T-cell (primary cell): Measurements from ENCODE around the gene EYA2. TPM values are rescaled to one million over a fixed set of nuclear protein-coding genes. Genes with fewer than 3 reads are reported as not detected.

ENCODE experiments used
- ATAC-seq, 4 experiments: fragments of 200-7000 bp in 3 of 4; fragments of 150-1000 bp in 1 of 4; cut with Tn5 transposase; replicated peaks in 1 of 4; 1 replicate in 3 of 4; 2 replicates in 1 of 4; pipeline ENCODE4 v1.10.0; 2021; ENCODE audit warnings: moderate library complexity in 3 of 4, mild to moderate bottlenecking in 2 of 4, moderate number of reproducible peaks in 1 of 4
- CTCF ChIA-PET, 2 donors: fragments of 300-600 bp; sonication (Branson Sonifier 250); formaldehyde crosslinking; loops; one replicate each; lab custom pipeline; 2022; ENCODE audit warnings: antibody characterized with exemption in 2 of 2; lab: Charles Lee
- POLR2A ChIA-PET, 2 donors: fragments of 300-600 bp; sonication (Branson Sonifier 250); formaldehyde crosslinking; loops; one replicate each; lab custom pipeline; 2022; ENCODE audit warnings: antibody characterized with exemption in 2 of 2; lab: Charles Lee
- DNase-seq, 35 experiments: peaks; one replicate each; pipeline versions ENCODE4 v3.0.0 to v3.0.0-alpha.2; 2013 to 2023
- H3K27ac ChIP-seq: one replicate; pipeline ENCODE4 v1.5.1; 2013; ENCODE audit warnings: low read length
- H3K27me3 ChIP-seq, 2 experiments: replicated peaks in 1 of 2; 1 replicate in 1 of 2; 2 replicates in 1 of 2; pipeline versions ENCODE4 v1.6.1 to v1.7.0; 2013; ENCODE audit warnings: low read length in 1 of 2, mixed read lengths in 1 of 2; ENCODE audit not compliant: control insufficient read depth in 2 of 2, insufficient read depth in 2 of 2; ENCODE audit errors: extremely low read depth in 1 of 2
- H3K36me3 ChIP-seq, 2 donors: 1 replicate in 1 of 2; 2 replicates in 1 of 2; pipeline versions ENCODE4 v1.6.1 to v1.7.0; 2013; ENCODE audit warnings: low read length in 1 of 2; ENCODE audit not compliant: control insufficient read depth in 2 of 2, insufficient read depth in 1 of 2; ENCODE audit errors: extremely low read depth in 1 of 2
- H3K4me1 ChIP-seq, 2 experiments: 1 replicate in 1 of 2; 2 replicates in 1 of 2; pipeline versions ENCODE4 v1.6.1 to v1.7.0; 2013; ENCODE audit warnings: low read length in 2 of 2, mixed read lengths in 1 of 2; ENCODE audit not compliant: insufficient read depth in 2 of 2, control insufficient read depth in 1 of 2; ENCODE audit errors: extremely low read depth in 1 of 2
- H3K4me3 ChIP-seq, 2 donors: 1 replicate in 1 of 2; 2 replicates in 1 of 2; pipeline versions ENCODE4 v1.5.1 to v1.7.0; 2013; ENCODE audit warnings: mild to moderate bottlenecking in 2 of 2, low read length in 1 of 2, moderate library complexity in 1 of 2; ENCODE audit not compliant: control insufficient read depth in 1 of 2; ENCODE audit errors: extremely low read depth in 1 of 2
- H3K9me3 ChIP-seq: 2 replicates; pipeline ENCODE4 v1.7.0; 2013
- H3K27ac Mint-ChIP-seq, 2 donors: one replicate each; pipeline ENCODE4 v1.8.0; 2020 to 2021; ENCODE audit warnings: mild to moderate bottlenecking in 2 of 2, mixed read lengths in 2 of 2
- H3K27me3 Mint-ChIP-seq, 2 donors: one replicate each; pipeline ENCODE4 v1.8.0; 2021 to 2022; ENCODE audit warnings: mixed read lengths in 2 of 2
- H3K36me3 Mint-ChIP-seq: one replicate; pipeline ENCODE4 v1.8.0; 2021; ENCODE audit warnings: mixed read lengths
- H3K4me1 Mint-ChIP-seq, 3 donors: one replicate each; pipeline ENCODE4 v1.8.0; 2020 to 2022; ENCODE audit warnings: mixed read lengths in 3 of 3, mild to moderate bottlenecking in 1 of 3
- H3K4me3 Mint-ChIP-seq, 3 donors: one replicate each; pipeline ENCODE4 v1.8.0; 2020 to 2022; ENCODE audit warnings: mild to moderate bottlenecking in 3 of 3, mixed read lengths in 3 of 3, moderate library complexity in 3 of 3
- H3K9me3 Mint-ChIP-seq, 3 donors: one replicate each; pipeline ENCODE4 v1.8.0; 2020 to 2022; ENCODE audit warnings: mixed read lengths in 3 of 3
- WGBS: methylation state at CpG from one replicate; pipeline ENCODE4 v1.1.5; 2013; ENCODE audit warnings: missing lambda C conversion rate; ENCODE audit not compliant: insufficient coverage; 5-methylcytosine and 5-hydroxymethylcytosine counted together
- total RNA-seq, 35 experiments: library from RNA in 6 of 35; stranded (reverse) in 6 of 35; fragments of 120-200 nt in 1 of 35; gene quantifications; one replicate each; pipeline versions ENCODE4 v1.2.1 to v1.2.4 and lab custom pipeline; 2013 to 2026

The EYA2 gene
- total RNA-seq, 5 donors from 2014 or later (not counting 1 experiment from before 2014, with no cell fraction given), result not detected

GRCh38 chr20:47232518-47232917 lies 337.9 kb downstream of the EYA2 start:
- CTCF ChIA-PET, result interaction anchor here (0.6 kb wide), 2 partner anchors 138 to 158 kb away, joined by 3 to 4 read pairs; no protein-coding TSS in a partner anchor
- DNase-seq (no peak), ATAC-seq (no peak)
- H3K27ac Mint-ChIP-seq, result no peak overlapping the region
- Histone ChIP-seq H3K27me3 (no peaks in the 10 kb centered on the region), H3K9me3 (no peaks in the 10 kb centered on the region), H3K36me3 (peaks cover 25 to 76% of the 10 kb centered on the region in 2 donors), H3K27ac (no peak overlapping the region), H3K4me3 (no peak overlapping the region), H3K4me1 (no peaks in the 10 kb centered on the region)
- POLR2A ChIA-PET, result interaction anchor here in 1 of 2 donors (0.5 kb wide), 1 partner anchor 1387 kb away, joined by 3 read pairs; no protein-coding TSS in a partner anchor
- WGBS, result 100% methylated on average over 1 of the region's 3 CpGs
- peaks cover 47% of the 10 kb centered on the region for H3K36me3 Mint-ChIP-seq
- no peak overlapping the region for H3K4me3 Mint-ChIP-seq
- no peaks in the 10 kb centered on the region for H3K9me3 Mint-ChIP-seq
- H3K4me1 Mint-ChIP-seq, result no peaks in the 10 kb centered on the region
- H3K27me3 Mint-ChIP-seq, result no peaks in the 10 kb centered on the region

DNA sequence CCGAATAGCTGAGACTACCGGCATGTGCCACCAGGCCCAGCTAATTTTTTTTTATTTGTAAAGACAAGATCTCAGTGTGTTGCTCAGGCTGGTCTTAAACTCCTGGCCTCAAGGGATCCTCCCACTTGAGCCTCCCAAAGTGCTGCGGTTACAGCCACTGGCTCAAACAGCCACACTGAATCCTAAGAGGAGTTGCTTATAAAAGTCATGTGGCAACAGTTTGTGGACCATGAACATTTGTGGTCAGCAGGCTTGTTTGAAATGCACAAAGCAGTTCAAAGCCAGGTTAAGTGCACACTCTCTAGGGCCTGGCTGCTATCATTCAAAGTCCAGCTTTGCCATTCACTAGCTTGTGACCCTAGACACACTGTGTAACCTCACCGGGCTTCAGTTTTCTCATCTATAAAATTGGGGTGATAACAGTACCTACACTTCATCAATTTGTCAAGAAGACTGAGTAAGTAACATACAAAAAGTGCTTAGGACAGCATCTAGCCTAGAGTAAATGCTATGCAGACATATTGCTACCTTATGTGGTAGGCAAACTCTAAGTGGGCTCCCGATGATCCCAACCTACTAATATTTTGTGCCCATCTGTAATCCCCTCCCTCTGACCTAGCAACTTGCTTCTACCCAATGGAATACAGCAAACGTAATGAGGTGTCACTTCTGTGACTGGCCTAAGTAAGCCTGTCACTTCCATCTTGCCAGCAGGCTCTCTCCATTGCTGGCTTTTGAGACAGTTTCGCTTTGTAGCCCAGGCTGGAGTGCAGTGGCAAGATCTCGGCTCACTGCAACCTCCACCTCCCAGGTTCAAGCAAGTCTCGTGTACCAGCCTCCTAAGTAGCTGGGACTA lies 338.9 kb downstream of the EYA2 start:
- Mint-ChIP-seq H3K36me3 (peaks cover 54% of the 10 kb centered on the region), H3K27me3 (no peaks in the 10 kb centered on the region), H3K4me1 (no peaks in the 10 kb centered on the region), H3K27ac (no peak overlapping the region), H3K9me3 (no peaks in the 10 kb centered on the region), H3K4me3 (no peak overlapping the region)
- ATAC-seq (no peak), DNase-seq (no peak)
- H3K4me1 ChIP-seq, result no peaks in the 10 kb centered on the region
- no peaks in the 10 kb centered on the region for H3K27me3 ChIP-seq
- no peaks in the 10 kb centered on the region for H3K9me3 ChIP-seq
- 100% methylated on average over 3 of the region's 9 CpGs for WGBS
- CTCF ChIA-PET, result interaction anchor here in 1 of 2 donors (0.6 kb wide), 1 partner anchor 157 kb away, joined by 3 read pairs; no protein-coding TSS in a partner anchor
- peaks cover 25 to 77% of the 10 kb centered on the region in 2 donors for H3K36me3 ChIP-seq
- POLR2A ChIA-PET, result no interaction called here
- H3K27ac ChIP-seq, result no peak overlapping the region
- H3K4me3 ChIP-seq, result no peak overlapping the region

DNA sequence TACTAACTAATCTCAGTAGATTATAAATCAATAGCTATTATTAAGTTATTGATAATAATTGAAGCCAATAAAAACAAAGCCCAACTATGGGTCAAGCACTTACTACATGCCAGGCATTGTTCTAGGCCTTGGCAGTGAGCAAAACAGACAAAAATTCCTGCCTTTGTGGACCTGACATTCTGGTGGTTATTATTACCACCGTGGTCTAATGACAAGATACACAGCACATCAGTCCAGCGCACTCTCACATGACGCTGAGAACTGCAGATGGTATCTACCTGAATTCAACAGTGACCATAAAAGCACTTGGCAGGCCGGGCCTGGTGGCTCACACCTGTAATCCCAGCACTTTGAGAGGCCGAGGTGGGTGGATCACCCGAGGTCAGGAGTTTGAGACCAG lies 340.5 kb downstream of the EYA2 start:
- ChIA-PET POLR2A (no interaction called here), CTCF (no interaction called here)
- 92% methylated on average over 4 of the region's 6 CpGs for WGBS
- Mint-ChIP-seq H3K4me3 (no peak overlapping the region), H3K27me3 (no peaks in the 10 kb centered on the region), H3K9me3 (no peaks in the 10 kb centered on the region), H3K36me3 (peaks cover 62% of the 10 kb centered on the region), H3K27ac (no peak overlapping the region), H3K4me1 (no peaks in the 10 kb centered on the region)
- no peak overlapping the region for H3K4me3 ChIP-seq
- H3K27ac ChIP-seq, result no peak overlapping the region
- H3K27me3 ChIP-seq, result no peaks in the 10 kb centered on the region
- no peak for ATAC-seq
- peaks cover 25 to 73% of the 10 kb centered on the region in 2 donors for H3K36me3 ChIP-seq
- H3K9me3 ChIP-seq, result no peaks in the 10 kb centered on the region
- no peaks in the 10 kb centered on the region for H3K4me1 ChIP-seq
- DNase-seq, result no peak

DNA sequence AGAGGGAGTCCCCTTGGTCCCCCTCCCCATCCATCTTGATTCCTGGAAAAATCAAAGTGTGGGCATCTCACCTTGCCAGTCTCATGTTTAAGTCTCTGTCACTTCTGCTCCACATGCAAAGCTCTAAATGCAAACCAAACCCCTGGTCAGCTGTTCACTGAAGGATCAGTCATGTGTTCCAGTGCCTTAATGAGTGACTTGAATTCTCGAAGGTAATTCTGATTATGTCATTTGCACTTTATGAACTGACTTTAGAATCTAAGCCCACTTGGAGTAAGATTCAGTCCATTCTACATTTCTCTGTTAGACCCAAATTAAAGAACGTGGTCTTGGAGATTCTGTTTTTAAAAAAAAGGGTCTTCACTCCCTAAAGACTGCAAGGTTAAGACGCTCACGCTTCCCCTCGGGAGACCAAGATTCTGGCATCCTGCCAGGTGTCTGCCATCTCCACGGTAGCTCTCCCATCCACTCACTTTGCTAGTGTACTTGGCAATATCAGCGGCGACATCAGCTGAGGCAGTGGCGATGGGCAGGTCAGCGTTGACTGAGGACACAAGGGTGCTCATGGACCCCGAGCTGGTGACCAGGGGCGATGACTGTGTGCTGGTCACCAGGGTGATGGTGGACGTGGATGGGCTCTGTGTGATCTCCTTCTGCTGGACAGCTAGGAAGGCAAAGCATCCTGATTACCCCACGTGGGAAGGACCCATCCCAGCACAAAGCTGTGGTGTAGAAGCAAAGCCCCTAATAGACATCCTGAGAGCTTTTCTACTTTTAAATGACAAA lies 341.4 kb downstream of the EYA2 start:
- Mint-ChIP-seq H3K36me3 (peaks cover 55% of the 10 kb centered on the region), H3K27me3 (no peaks in the 10 kb centered on the region), H3K4me1 (no peaks in the 10 kb centered on the region), H3K9me3 (no peaks in the 10 kb centered on the region), H3K4me3 (no peak overlapping the region), H3K27ac (no peak overlapping the region)
- DNase-seq (no peak), ATAC-seq (no peak)
- Histone ChIP-seq H3K9me3 (no peaks in the 10 kb centered on the region), H3K4me1 (no peaks in the 10 kb centered on the region), H3K27ac (no peak overlapping the region), H3K27me3 (no peaks in the 10 kb centered on the region), H3K36me3 (peaks cover 25 to 66% of the 10 kb centered on the region in 2 donors), H3K4me3 (no peak overlapping the region)
- 95% methylated on average over 13 of the region's 14 CpGs for WGBS
- POLR2A ChIA-PET, result interaction anchor here in 1 of 2 donors (0.5 kb wide), 1 partner anchor 25 kb away, joined by 4 read pairs; no protein-coding TSS in a partner anchor
- CTCF ChIA-PET, result no interaction called here

DNA sequence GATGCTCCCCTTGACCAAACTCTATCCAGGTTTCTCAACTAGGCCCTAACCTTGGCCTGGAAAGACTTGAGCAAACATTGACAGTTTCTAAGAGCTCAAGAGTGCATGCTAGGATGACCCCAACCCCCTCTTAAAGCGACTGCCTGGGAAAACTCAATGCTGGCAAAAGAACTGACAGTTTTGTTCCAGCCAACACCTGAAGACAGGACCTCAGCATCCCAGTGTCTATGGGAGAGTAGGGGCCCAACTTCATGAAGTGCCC lies 341.9 kb downstream of the EYA2 start:
- Histone ChIP-seq H3K9me3 (no peaks in the 10 kb centered on the region), H3K36me3 (peaks cover 26 to 61% of the 10 kb centered on the region in 2 donors), H3K27me3 (no peaks in the 10 kb centered on the region), H3K4me3 (no peak overlapping the region), H3K27ac (no peak overlapping the region), H3K4me1 (no peaks in the 10 kb centered on the region)
- Mint-ChIP-seq H3K36me3 (peaks cover 53% of the 10 kb centered on the region), H3K4me1 (no peaks in the 10 kb centered on the region), H3K27me3 (no peaks in the 10 kb centered on the region), H3K9me3 (no peaks in the 10 kb centered on the region), H3K4me3 (no peak overlapping the region), H3K27ac (no peak overlapping the region)
- no peak for ATAC-seq
- ChIA-PET POLR2A (interaction anchor here in 1 of 2 donors (0.5 kb wide), 1 partner anchor 24 kb away, joined by 4 read pairs; no protein-coding TSS in a partner anchor), CTCF (no interaction called here)
- no peak for DNase-seq
- WGBS, result no CpG with 5 or more reads among the region's 1 CpG

GRCh38 chr20:47237715-47238114 lies 343.1 kb downstream of the EYA2 start:
- H3K4me3 Mint-ChIP-seq, result no peak overlapping the region
- H3K9me3 Mint-ChIP-seq, result no peaks in the 10 kb centered on the region
- H3K27me3 Mint-ChIP-seq, result no peaks in the 10 kb centered on the region
- peaks cover 30 to 59% of the 10 kb centered on the region in 2 donors for H3K36me3 ChIP-seq
- ChIA-PET CTCF (no interaction called here), POLR2A (no interaction called here)
- peaks cover 52% of the 10 kb centered on the region for H3K36me3 Mint-ChIP-seq
- WGBS, result 100% methylated on average over 1 of the region's 4 CpGs
- DNase-seq (no peak), ATAC-seq (no peak)
- no peak overlapping the region for H3K27ac ChIP-seq
- H3K4me1 ChIP-seq, result no peaks in the 10 kb centered on the region
- no peak overlapping the region for H3K27ac Mint-ChIP-seq
- H3K4me1 Mint-ChIP-seq, result no peaks in the 10 kb centered on the region
- no peaks in the 10 kb centered on the region for H3K27me3 ChIP-seq
- H3K9me3 ChIP-seq, result no peaks in the 10 kb centered on the region
- no peak overlapping the region for H3K4me3 ChIP-seq
